Endothelial cell of umbilical vein (primary cell): ENCODE measurements around the gene MBOAT1. TPM values are rescaled to one million over a fixed set of nuclear protein-coding genes. Genes with fewer than 3 reads are reported as not detected.

Experiments
- BruUV-seq: library from RNA; stranded (reverse); fragments of 400-500 nt; replicated peaks from 2 replicates; lab custom pipeline; 2021; lab: Mats Ljungman, UMichigan
- CTCF ChIA-PET: fragments of 300-600, 350-600 bp; sonication (Branson Sonifier 250); formaldehyde crosslinking; loops from one replicate; lab custom pipeline; 2021; ENCODE audit warnings: antibody characterized with exemption, inconsistent platforms; lab: Charles Lee
- POLR2A ChIA-PET: fragments of 300-600, 350-600 bp; sonication (Branson Sonifier 250); formaldehyde crosslinking; loops from one replicate; lab custom pipeline; 2021; ENCODE audit warnings: antibody characterized with exemption, inconsistent platforms; lab: Charles Lee
- DNase-seq: peaks from one replicate; pipeline ENCODE4 v3.0.0-alpha.2; 2011; ENCODE audit warnings: low read depth, low spot score
- FAIRE-seq: peaks from 2 replicates; lab custom pipeline; 2011; peaks lifted over from hg19 to GRCh38; lab: Jason Lieb, UNC
- H2AFZ ChIP-seq: 2 replicates; pipeline ENCODE4 v1.6.0; 2012; ENCODE audit warnings: low read depth, low read length, control low read depth, inconsistent platforms
- H3K27ac ChIP-seq: 2 replicates; pipeline ENCODE4 v1.5.1; 2011; ENCODE audit warnings: low read depth, mild to moderate bottlenecking, control low read depth, low read length, moderate library complexity; ENCODE audit not compliant: insufficient read depth
- H3K27me3 ChIP-seq, 2 experiments: 2 replicates each; pipeline versions ENCODE4 v1.6.0 to v1.6.1; 2011; ENCODE audit warnings: low read length in 2 of 2, mixed read lengths in 1 of 2; ENCODE audit not compliant: control insufficient read depth in 2 of 2, insufficient read depth in 2 of 2
- H3K36me3 ChIP-seq, 2 experiments: 2 replicates in 1 of 2; 3 replicates in 1 of 2; pipeline ENCODE4 v1.5.1; 2011; ENCODE audit warnings: low read length in 2 of 2, mild to moderate bottlenecking in 1 of 2, moderate library complexity in 1 of 2; ENCODE audit not compliant: control insufficient read depth in 2 of 2, insufficient read depth in 2 of 2; ENCODE audit errors: extremely low read depth in 1 of 2
- H3K4me1 ChIP-seq: 3 replicates; pipeline ENCODE4 v1.5.1; 2011; ENCODE audit warnings: mild to moderate bottlenecking, low read length; ENCODE audit not compliant: control insufficient read depth, insufficient read depth; ENCODE audit errors: extremely low read depth
- H3K4me2 ChIP-seq: 2 replicates; pipeline ENCODE4 v1.6.1; 2011; ENCODE audit warnings: low read length, control low read depth, mixed read lengths; ENCODE audit not compliant: insufficient read depth
- H3K4me3 ChIP-seq, 3 experiments: fragments of 200-600 bp in 1 of 3; sonication (generic), shearing (Covaris generic) in 1 of 3; replicated peaks in 1 of 3; 2 replicates each; pipeline ENCODE4 v1.5.1; 2011 to 2016; ENCODE audit warnings: control low read depth in 3 of 3, low read length in 3 of 3, mild to moderate bottlenecking in 2 of 3, inconsistent platforms in 1 of 3, low read depth in 1 of 3, moderate library complexity in 1 of 3; ENCODE audit not compliant: insufficient read depth in 1 of 3
- H3K79me2 ChIP-seq: 2 replicates; pipeline ENCODE4 v1.6.0; 2012; ENCODE audit warnings: low read length, inconsistent platforms; ENCODE audit not compliant: control insufficient read depth, insufficient read depth
- H3K9ac ChIP-seq: replicated peaks from 2 replicates; pipeline ENCODE3; 2011; ENCODE audit warnings: low read length, control low read depth; ENCODE audit not compliant: insufficient read depth; ENCODE audit errors: extremely low read depth
- H3K9me1 ChIP-seq: replicated peaks from 3 replicates; pipeline ENCODE4 v1.6.0; 2011; ENCODE audit warnings: mild to moderate bottlenecking, low read length; ENCODE audit not compliant: control insufficient read depth, insufficient read depth; ENCODE audit errors: extremely low read depth
- H3K9me3 ChIP-seq: replicated peaks from 2 replicates; pipeline ENCODE4 v1.5.1; 2012; ENCODE audit warnings: low read length, inconsistent platforms; ENCODE audit not compliant: control insufficient read depth, insufficient read depth
- H4K20me1 ChIP-seq: replicated peaks from 2 replicates; pipeline ENCODE3; 2011; ENCODE audit warnings: mild to moderate bottlenecking, low read length; ENCODE audit not compliant: control insufficient read depth, insufficient read depth; ENCODE audit errors: extremely low read depth
- CTCF ChIP-seq, 2 donors: IDR thresholded peaks; 1 replicate in 1 of 2; 2 replicates in 1 of 2; pipeline ENCODE4 v1.5.1; 2011; ENCODE audit warnings: low read length in 2 of 2, mild to moderate bottlenecking in 2 of 2, moderate library complexity in 2 of 2, control low read depth in 1 of 2, inconsistent platforms in 1 of 2, low read depth in 1 of 2; ENCODE audit not compliant: insufficient read depth in 1 of 2; ENCODE audit errors: extremely low read depth in 1 of 2
- EZH2 ChIP-seq: IDR thresholded peaks from 2 replicates; pipeline ENCODE4 v1.6.1; 2012; ENCODE audit warnings: borderline replicate concordance, low read depth, mild to moderate bottlenecking, moderate library complexity, low read length, inconsistent platforms; ENCODE audit not compliant: severe bottlenecking
- FOS ChIP-seq: IDR thresholded peaks from 2 replicates; pipeline ENCODE4 v1.6.1; 2011; ENCODE audit warnings: mild to moderate bottlenecking, low read length, moderate library complexity, borderline replicate concordance; ENCODE audit not compliant: insufficient read depth
- GATA2 ChIP-seq: IDR thresholded peaks from 2 replicates; pipeline ENCODE4 v1.7.0; 2011; ENCODE audit warnings: low read depth, mild to moderate bottlenecking, moderate library complexity, mixed read lengths, low read length; ENCODE audit not compliant: insufficient read length, insufficient read depth
- JUN ChIP-seq: IDR thresholded peaks from 2 replicates; pipeline ENCODE4 v1.6.1; 2011; ENCODE audit warnings: borderline replicate concordance, low read depth; ENCODE audit not compliant: insufficient read length, insufficient read depth
- MAX ChIP-seq: IDR thresholded peaks from 2 replicates; pipeline ENCODE4 v1.6.1; 2011; ENCODE audit not compliant: insufficient read depth, insufficient read length
- MYC ChIP-seq: IDR thresholded peaks from one replicate; pipeline ENCODE4 v1.6.1; 2011; ENCODE audit warnings: mild to moderate bottlenecking, low read depth, low read length
- POLR2A ChIP-seq: IDR thresholded peaks from 2 replicates; pipeline ENCODE4 v1.6.1; 2012; ENCODE audit warnings: low read depth, mild to moderate bottlenecking, control low read depth, low read length
- POLR2AphosphoS5 ChIP-seq: IDR thresholded peaks from 2 replicates; pipeline ENCODE4 v1.6.1; 2012; ENCODE audit warnings: low read depth, mild to moderate bottlenecking, control low read depth, low read length, moderate library complexity; ENCODE audit not compliant: insufficient read depth
- dilution Hi-C: fragments of 300-500 bp; cut with MboI; formaldehyde crosslinking; loops from one replicate; pipeline ENCODE4 v1.15.0; 2019; ENCODE audit warnings: low sequenced_read_pairs; ENCODE audit not compliant: extremely low pct_ligation_motif_present
- intact Hi-C: fragments of 100-400 bp; cut with micrococcal nuclease; formaldehyde crosslinking; loops from one replicate; pipeline ENCODE4 v1.10.0; 2022
- polyA plus RNA-seq, 4 experiments: library from polyadenylated mRNA; depleted of rRNA in 3 of 4; stranded (reverse) in 3 of 4; unstranded in 1 of 4; fragments of >200 nt; gene quantifications; 2 replicates each; pipeline versions ENCODE4 v1.2.1 to v1.2.3, GENCODE V29; 2011 to 2012; ENCODE audit warnings: missing spikeins in 1 of 4
- total RNA-seq: library from RNA; stranded (reverse); gene quantifications from 2 replicates; pipeline ENCODE4 v1.2.3, GENCODE V29; 2021

The MBOAT1 gene
- total and polyA plus RNA-seq, 2 donors (not counting 3 experiments of a cell fraction or from before 2014, with no cell fraction given), result 2.1 to 5.4 TPM

GRCh38 chr6:20168690-20169089, 43.6 kb downstream of the MBOAT1 start:
- H2AFZ ChIP-seq, result no peak overlapping the region
- H3K4me2 ChIP-seq, result no peak overlapping the region
- FAIRE-seq (no peak), DNase-seq (no peak)
- no peaks in the 10 kb centered on the region for H3K79me2 ChIP-seq
- H3K9me1 ChIP-seq, result no peaks in the 10 kb centered on the region
- no peaks in the 10 kb centered on the region for H3K27me3 ChIP-seq
- TF ChIP-seq MYC, result no peak
- TF ChIP-seq MAX, result no peak
- no peak for TF ChIP-seq POLR2A
- TF ChIP-seq FOS, result no peak
- no peak for TF ChIP-seq GATA2
- TF ChIP-seq JUN, result no peak
- TF ChIP-seq CTCF (IDR thresholded peaks at IDR 0.05; ENCODE audit: extremely low read depth in 1 of 2, insufficient read depth in 1 of 2, low read depth in 1 of 2, low read length in 2 of 2), result no peak
- TF ChIP-seq EZH2, result no peak
- no peak for TF ChIP-seq POLR2AphosphoS5
- no TSS peak for BruUV-seq
- intact Hi-C loops (no loop called here), dilution Hi-C loops (no loop called here)
- H4K20me1 ChIP-seq, result no peaks in the 10 kb centered on the region
- H3K4me1 ChIP-seq, result no peaks in the 10 kb centered on the region
- no peak overlapping the region for H3K27ac ChIP-seq
- H3K4me3 ChIP-seq, result no peak overlapping the region
- no peaks in the 10 kb centered on the region for H3K9me3 ChIP-seq
- H3K36me3 ChIP-seq, result no peaks in the 10 kb centered on the region
- H3K9ac ChIP-seq, result no peak overlapping the region
- CTCF ChIA-PET, result no interaction called here
- POLR2A ChIA-PET, result no interaction called here
